A549 treated with Mapracorat at 1 μM for 4 hours (cell line): ENCODE measurements around the gene SPAG8. TPM values are rescaled to one million over a fixed set of nuclear protein-coding genes. Genes with fewer than 3 reads are reported as not detected.

Experiments used
- total RNA-seq: library from RNA; stranded (reverse); fragments of 200-300 nt; extraction: Qiagen RNA extraction; gene quantifications from 5 replicates; pipeline ENCODE4 v1.2.3, GENCODE V29; 2022

The SPAG8 gene, protein sequence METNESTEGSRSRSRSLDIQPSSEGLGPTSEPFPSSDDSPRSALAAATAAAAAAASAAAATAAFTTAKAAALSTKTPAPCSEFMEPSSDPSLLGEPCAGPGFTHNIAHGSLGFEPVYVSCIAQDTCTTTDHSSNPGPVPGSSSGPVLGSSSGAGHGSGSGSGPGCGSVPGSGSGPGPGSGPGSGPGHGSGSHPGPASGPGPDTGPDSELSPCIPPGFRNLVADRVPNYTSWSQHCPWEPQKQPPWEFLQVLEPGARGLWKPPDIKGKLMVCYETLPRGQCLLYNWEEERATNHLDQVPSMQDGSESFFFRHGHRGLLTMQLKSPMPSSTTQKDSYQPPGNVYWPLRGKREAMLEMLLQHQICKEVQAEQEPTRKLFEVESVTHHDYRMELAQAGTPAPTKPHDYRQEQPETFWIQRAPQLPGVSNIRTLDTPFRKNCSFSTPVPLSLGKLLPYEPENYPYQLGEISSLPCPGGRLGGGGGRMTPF
- 0.34 to 0.74 TPM (median 0.56 TPM) in 5 replicates for total RNA-seq

DNA sequence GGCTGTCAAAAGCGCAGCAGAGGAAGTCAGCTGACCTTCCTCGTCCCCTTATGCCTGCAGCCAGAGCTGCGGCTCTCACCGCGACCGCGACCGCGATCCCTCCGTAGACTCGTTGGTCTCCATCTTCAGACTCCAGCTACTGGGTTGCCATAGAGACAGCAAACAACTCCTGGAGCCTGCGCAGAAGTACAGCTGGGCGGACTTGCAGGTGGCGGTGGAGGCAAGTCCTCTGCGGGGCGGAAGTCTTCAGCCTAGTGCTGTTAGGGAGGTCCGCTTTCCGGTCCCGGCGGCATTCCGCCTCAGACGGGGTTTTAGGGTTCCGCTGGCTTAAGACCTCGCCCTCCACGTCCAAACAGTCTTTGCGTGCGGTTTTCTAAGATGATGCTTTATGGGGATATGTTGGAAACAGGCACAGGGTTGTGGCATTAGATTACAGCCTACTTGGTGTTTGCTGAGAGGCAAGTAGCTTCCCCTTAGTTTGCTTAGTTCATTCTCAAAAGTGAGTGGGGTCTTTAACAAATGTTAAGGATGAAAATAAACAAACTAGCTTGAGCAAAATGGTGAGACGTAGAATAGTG, at the start of gene SPAG8:
SPAG8 (minus strand) TSS at position 238 of the 578 bp plus-strand sequence; CDS start at position 123, 115 bp downstream.

DNA sequence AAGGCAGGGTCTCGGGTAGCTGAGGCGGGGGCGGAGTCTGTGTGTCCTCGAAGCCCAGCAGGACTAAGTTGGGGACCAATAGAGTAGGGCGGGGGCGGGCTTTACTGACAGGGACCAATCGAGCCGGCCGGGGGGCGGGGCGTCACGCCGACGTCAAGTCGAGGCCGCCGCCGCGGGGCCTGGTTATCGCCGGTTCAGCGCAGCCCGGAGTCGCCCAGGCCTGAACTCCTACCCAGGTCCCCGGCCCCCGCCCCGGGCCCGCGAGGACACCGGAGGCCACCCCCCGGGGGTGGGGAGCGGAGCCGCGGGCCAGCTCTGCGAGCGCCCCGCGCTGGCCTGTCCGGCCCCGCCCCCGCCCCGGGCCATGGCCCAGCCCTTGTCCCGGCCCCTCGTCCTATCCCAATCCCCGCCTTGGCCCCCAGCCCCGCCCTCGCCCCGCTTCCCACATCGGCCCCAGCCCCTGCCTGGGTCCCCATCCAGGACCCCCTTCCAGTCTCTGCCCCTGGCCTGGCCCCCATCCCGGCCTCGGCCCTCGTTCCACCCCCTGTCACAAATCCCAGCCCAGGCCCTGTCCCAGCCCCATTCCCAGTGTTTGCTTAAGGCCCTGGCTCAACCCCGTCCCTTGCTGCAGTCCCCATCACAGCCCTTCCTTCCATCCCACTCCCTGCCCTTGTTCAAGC, 17.2 kb upstream of the SPAG8 start, which contains the start of gene TMEM8B:
TMEM8B (plus strand) TSS at position 145 of the 680 bp plus-strand sequence; CDS start at position 365, 220 bp downstream.

DNA sequence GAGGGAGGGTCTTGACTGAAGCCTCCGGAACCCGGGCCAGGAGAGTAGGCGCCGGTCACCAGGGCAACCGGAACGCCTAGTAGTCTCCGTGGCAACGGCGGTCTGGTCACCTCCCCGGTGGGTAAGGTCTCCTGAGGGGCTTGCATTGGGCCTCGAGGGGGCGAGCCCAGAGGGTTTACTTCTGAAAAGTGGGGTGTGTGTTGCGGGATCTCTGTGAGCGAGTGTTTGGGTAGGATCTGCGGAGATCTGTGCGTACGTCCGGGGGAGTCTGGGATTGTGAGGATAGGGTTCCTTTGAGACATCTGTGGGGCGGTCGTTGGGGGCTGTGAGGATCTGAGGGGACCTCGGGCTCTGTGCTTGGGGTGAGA, 16.6 kb upstream of the SPAG8 start, which contains the start of gene FAM221B:
FAM221B (minus strand) TSS at position 17 of the 368 bp plus-strand sequence. CDS start 2,571 bp downstream, outside the sequence.

DNA sequence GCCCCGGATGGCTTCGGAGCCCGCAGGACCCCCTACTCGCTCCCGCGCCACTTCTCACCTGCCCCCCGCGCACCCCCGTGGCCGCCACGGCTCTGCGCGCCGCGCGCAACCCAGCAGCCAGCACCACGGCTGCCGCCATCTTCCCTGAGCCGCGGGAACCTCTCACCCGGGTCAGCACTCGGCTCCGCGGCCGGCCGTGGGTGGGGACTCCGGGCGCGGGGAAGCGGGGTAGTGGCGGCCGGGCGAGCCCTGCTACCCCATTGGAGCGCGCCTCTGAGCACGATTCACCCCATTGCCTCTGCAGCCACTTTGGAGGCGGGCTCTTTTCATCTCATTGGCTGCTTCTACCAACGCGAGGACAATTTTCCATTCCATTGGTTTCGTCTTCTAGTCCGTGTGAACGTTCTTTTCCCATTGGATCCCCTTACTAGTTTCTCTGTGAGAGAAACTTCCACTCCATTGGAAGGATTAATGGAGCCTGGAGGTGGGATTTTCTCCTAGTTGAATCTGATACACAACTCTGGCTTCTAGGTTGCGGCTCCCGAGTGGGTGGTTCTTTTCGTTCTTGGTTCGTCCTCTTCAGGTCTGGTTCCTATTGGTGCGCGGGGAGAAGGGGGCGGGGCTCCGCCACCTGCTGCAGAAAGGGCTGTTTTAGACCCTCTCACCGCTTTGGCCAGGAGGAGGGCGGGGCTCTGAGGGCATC, 2.9 kb upstream of the SPAG8 start, which contains the start of gene HINT2:
HINT2 (minus strand) TSS at position 202 of the 703 bp plus-strand sequence; CDS start at position 139, 63 bp downstream.

DNA sequence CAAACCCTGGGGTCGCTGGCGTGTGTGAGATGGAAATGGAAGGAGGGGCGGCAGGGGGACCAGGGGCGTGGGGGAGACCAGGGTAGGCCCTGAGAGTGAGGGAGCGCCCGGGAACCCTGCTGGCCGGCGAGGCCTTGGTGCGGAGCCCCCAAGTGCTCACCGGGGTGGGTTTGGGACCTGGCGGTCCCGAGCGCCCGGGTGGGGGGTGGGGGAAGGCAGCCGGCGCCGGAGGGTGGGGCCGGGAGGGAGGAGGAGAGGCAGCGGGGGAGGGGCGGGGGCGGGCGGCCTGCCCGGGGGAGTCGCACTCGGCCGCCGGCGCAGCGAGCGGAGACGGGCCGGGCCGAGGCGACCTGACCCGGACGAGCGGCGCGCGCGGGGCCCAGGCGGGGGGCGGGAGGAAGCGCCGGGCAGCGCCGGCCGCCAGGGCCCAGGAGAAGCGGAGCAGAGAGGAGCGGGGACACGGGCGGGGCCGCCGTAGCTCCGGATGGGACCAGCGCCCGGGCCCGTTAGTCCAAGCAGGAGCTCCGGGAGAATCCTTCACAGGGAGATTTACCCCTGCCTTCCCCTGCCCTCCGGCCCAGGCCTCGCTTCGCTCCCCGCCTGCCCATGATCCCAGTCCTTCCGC, 20.7 kb downstream of the SPAG8 start, which contains the start of gene NPR2:
NPR2 (plus strand) TSS at position 295 of the 625 bp plus-strand sequence. CDS start 818 bp downstream, outside the sequence.

Other genes starting within 250 kb of the SPAG8 start
- gene TESK1, start 207.0 kb downstream of the SPAG8 start, total RNA-seq: 25.8 to 30.3 TPM (median 29.8 TPM) in 5 replicates
- 0.14 to 0.36 TPM (median 0.23 TPM) in 3 of 5 replicates, not detected in the others for gene CD72, start 193.8 kb downstream of the SPAG8 start, total RNA-seq
- not detected in 5 replicates for gene SIT1, start 161.3 kb downstream of the SPAG8 start, total RNA-seq
- 8.1 to 20.9 TPM (median 15.0 TPM) in 4 of 5 replicates, not detected in the other for gene RMRP, start 154.2 kb downstream of the SPAG8 start, total RNA-seq
- gene CCDC107, start 154.0 kb downstream of the SPAG8 start, total RNA-seq: 25.1 to 32.0 TPM (median 29.7 TPM) in 5 replicates
- 13.3 to 18.5 TPM (median 16.1 TPM) in 5 replicates for gene ARHGEF39, start 147.1 kb downstream of the SPAG8 start, total RNA-seq
- gene CA9, start 138.3 kb downstream of the SPAG8 start, total RNA-seq: 4.2 to 8.9 TPM (median 6.4 TPM) in 5 replicates
- 632 to 703 TPM (median 690 TPM) in 5 replicates for gene TPM2, start 122.3 kb downstream of the SPAG8 start, total RNA-seq
- 115 to 134 TPM (median 121 TPM) in 5 replicates for gene TLN1, start 80.1 kb downstream of the SPAG8 start, total RNA-seq
- 57.0 to 61.1 TPM (median 57.9 TPM) in 5 replicates for gene CREB3, start 79.6 kb downstream of the SPAG8 start, total RNA-seq
- gene GBA2, start 63.0 kb downstream of the SPAG8 start, total RNA-seq: 28.0 to 39.6 TPM (median 34.5 TPM) in 5 replicates
- 12.2 to 16.2 TPM (median 15.3 TPM) in 5 replicates for gene RGP1, start 63.0 kb downstream of the SPAG8 start, total RNA-seq
- not detected in 5 replicates for gene MSMP, start 58.0 kb downstream of the SPAG8 start, total RNA-seq
- 4.8 to 6.6 TPM (median 5.5 TPM) in 5 replicates for gene NPR2, start 20.7 kb downstream of the SPAG8 start, total RNA-seq
- gene HINT2, start 2.8 kb upstream of the SPAG8 start, total RNA-seq: 72.1 to 115 TPM (median 100 TPM) in 5 replicates
- not detected in 5 replicates for gene FAM221B, start 16.5 kb upstream of the SPAG8 start, total RNA-seq
- gene TMEM8B, start 17.0 kb upstream of the SPAG8 start, total RNA-seq: 2.0 to 4.0 TPM (median 3.5 TPM) in 5 replicates
- gene OR13J1, start 58.1 kb upstream of the SPAG8 start, total RNA-seq: not detected in 5 replicates
- 0.32 to 0.51 TPM (median 0.40 TPM) in 5 replicates for gene HRCT1, start 93.9 kb upstream of the SPAG8 start, total RNA-seq
- 0.13 TPM in 1 of 5 replicates, not detected in the others for gene SPAAR, start 97.2 kb upstream of the SPAG8 start, total RNA-seq
- not detected in 5 replicates for gene OR2S2, start 145.9 kb upstream of the SPAG8 start, total RNA-seq
- gene RECK, start 224.7 kb upstream of the SPAG8 start, total RNA-seq: 5.2 to 6.2 TPM (median 5.8 TPM) in 5 replicates